LNCaP clone FGC (cell line): ENCODE results near the gene ADRB2.
"Not testable (repeated sequence)": the region's sequence is repeated elsewhere in the genome, so short reads cannot be mapped to it uniquely, and the experiment has no call there.

Source experiments
- DNase-seq: peaks from one replicate; pipeline ENCODE4 v3.0.0-alpha.2; 2011; ENCODE audit warnings: low read depth
- H3K4me3 ChIP-seq: 2 replicates; pipeline ENCODE4 v1.5.1; 2011; ENCODE audit warnings: mild to moderate bottlenecking, low read depth, low read length, control low read depth
- CTCF ChIP-seq: IDR thresholded peaks from 2 replicates; pipeline ENCODE4 v1.5.1; 2012; ENCODE audit warnings: mild to moderate bottlenecking; ENCODE audit not compliant: control insufficient read depth, insufficient read depth; ENCODE audit errors: extremely low read depth

Gene ADRB2

GRCh38 chr5:148794729-148795561, 31.5 kb upstream of the ADRB2 start:
- no peak for DNase-seq
- H3K4me3 ChIP-seq, result no peak overlapping the region
- TF ChIP-seq CTCF, result no peak

GRCh38 chr5:148796936-148797335, 29.5 kb upstream of the ADRB2 start:
- no peak for TF ChIP-seq CTCF
- DNase-seq, result no peak
- H3K4me3 ChIP-seq, result no peak overlapping the region

- H3K4me3 ChIP-seq, result no peak overlapping the region
- no peak for TF ChIP-seq CTCF
- DNase-seq, result no peak
These were observed 27.6 kb upstream of the ADRB2 start for GRCh38 chr5:148798786-148799185.

GRCh38 chr5:148799737-148800527, 26.5 kb upstream of the ADRB2 start:
- no peak for DNase-seq
- no peak overlapping the region for H3K4me3 ChIP-seq
- no peak for TF ChIP-seq CTCF

- DNase-seq, result no peak
- TF ChIP-seq CTCF, result no peak
- H3K4me3 ChIP-seq, result no peak overlapping the region
These were observed 24.6 kb upstream of the ADRB2 start for GRCh38 chr5:148801682-148802276.

GRCh38 chr5:148803451-148803850, 23.0 kb upstream of the ADRB2 start:
- not testable (repeated sequence) for DNase-seq, H3K4me3 ChIP-seq

- DNase-seq, result no peak
- TF ChIP-seq CTCF, result no peak
These were observed 22.0 kb upstream of the ADRB2 start for GRCh38 chr5:148804393-148804792.

More at GRCh38 chr5:148804393-148804792, 22.0 kb upstream of the ADRB2 start:
- H3K4me3 ChIP-seq, result no peak overlapping the region
